GM03348 (cell line): ENCODE measurements around the gene ZBTB16.

Source experiments
- DNase-seq: peaks from one replicate; pipeline ENCODE4 v3.0.0; 2012; ENCODE audit warnings: low spot score

The ZBTB16 gene

DNA sequence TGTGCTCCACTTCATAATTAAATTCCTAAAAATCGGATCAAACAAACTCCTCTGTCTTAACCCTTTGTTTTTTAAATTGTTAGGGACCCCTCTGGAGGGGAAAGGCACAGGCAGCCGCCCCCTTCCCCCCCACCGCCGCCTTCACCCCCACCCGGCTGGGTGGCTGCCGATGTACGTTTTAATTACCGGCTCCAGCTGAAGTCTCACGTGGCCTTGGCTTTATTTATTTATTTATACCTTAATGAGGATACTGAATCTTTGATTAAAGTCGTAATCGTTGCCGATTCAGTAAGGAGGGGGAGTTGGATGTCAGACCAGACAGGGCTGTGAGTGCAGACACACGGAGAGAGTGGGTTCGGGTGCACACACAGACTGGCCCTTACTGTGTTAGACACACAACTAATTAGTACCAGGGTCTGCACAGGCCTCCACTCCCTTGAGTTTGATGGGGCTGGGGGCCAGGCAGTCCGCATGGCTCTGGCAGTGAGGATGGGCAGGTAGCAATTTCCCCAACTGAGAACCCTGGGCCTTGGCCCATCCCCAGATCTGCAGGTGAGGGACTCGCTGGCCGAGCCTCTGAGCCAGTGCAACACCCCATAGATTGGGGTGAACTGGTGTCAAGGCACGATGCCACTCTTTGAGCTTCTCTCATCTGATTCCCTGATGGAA, 185.3 kb downstream of the ZBTB16 start:
- DNase-seq, result no peak

DNA sequence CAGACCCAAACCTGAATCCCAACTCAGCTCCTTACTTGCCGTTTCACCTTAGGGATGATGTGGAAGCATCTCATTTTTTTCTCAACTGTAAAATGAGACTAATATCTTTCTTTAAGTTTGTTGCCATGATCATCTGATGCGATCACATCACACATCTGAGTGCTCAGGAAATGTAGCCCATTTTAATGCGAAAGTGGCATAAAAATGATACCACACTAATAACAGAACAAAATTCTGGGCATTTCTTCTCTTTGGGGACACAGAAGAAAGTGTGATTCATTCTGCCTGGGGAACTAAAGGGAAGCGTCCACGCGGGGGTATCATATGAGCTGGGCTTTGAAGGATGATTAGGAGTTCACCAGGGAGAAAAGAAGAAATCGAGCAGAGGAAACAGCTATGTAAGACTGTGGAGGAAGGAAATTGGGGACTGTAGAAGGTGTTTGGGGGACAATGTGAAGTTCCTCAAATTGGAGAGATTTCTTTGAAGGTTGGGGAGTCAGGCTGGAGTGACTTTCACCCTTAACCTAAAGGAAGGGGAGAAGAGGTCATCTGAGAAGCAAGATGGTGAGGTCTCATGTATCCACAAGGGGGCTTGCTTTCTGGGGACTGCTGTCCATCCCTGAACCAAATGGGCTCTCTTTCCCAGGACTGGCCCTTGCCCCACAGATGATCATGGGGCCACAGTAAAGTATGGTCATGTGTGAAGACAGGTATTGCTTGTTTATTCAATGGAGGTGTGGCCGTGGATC, 187.0 kb downstream of the ZBTB16 start:
- no peak for DNase-seq

DNA sequence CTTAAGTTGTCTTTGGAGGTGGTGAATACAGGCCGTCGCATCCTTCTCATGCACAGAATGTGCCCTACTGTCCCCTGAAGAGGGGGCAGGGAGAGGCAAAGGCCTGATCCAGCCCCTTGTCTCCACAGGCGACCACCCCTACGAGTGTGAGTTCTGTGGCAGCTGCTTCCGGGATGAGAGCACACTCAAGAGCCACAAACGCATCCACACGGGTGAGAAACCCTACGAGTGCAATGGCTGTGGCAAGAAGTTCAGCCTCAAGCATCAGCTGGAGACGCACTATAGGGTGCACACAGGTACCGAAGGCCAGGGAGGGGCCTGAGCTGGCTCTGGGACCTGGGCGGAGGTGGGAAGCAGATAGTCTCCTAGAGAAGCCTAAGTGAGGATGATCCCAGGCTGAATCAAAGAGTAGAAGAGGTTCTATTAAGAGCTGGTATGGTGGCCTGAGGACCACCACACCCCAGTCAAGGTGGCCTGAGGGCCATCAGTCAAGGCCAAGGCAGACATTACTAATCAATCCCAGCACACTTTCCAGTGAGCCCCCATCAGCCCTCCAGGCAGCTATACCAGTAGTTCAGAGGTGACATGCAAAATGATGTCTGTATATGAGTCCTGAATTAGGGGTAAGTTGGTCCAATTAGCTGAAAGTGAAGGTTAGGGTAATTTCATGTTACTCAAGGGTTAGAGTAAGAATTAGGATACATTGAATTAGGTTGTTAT, 187.7 kb downstream of the ZBTB16 start:
- no peak for DNase-seq

DNA sequence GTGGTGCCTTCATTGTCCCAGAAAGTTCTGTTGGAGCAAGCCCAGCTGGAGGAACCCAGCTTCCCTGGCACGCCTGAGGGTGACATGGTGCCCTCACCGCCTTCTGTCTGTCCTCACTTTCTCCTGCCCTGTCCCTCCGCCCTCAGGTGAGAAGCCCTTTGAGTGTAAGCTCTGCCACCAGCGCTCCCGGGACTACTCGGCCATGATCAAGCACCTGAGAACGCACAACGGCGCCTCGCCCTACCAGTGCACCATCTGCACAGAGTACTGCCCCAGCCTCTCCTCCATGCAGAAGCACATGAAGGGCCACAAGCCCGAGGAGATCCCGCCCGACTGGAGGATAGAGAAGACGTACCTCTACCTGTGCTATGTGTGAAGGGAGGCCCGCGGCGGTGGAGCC, 190.7 kb downstream of the ZBTB16 start:
- DNase-seq, result no peak

DNA sequence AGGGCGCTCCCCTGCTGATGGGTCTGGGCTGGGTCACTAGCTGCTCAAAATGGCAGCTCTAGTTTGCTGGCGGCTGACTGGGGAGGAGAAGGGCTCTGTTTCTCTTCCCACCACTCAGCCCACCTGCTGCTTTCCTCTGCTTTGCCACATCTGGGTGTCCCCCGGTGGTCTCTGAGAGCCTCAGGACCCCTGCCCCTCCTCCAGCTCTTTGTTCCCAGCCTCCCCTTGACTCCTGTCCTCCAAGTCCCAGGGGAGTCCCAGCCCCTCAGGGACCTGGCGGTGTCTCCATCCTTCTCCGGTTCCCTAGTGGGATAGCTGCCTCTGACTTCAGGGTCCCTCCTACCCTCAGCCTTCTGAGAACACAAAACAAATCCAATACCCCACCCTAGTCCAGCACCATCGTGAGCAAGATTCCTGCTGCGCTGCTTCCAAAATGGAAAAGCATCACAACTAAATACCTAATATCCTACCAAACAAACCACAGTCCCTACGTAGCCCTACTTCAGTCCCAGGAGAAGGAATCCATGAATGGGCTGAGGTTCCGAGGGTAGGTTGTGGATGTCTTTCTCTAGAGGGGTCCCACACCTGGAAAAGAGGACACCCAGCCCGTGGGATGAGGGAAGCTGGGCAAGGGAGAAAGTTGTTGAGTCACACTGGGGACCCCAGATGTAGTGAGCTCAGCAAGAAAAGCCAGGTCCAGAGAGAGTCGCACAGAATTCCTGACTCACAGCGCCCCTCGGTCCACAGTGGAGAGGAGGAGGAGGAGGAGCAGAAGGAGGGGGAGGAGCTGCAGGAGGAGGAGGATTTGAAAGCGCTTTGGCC, 191.7 kb downstream of the ZBTB16 start:
- DNase-seq, result no peak

DNA sequence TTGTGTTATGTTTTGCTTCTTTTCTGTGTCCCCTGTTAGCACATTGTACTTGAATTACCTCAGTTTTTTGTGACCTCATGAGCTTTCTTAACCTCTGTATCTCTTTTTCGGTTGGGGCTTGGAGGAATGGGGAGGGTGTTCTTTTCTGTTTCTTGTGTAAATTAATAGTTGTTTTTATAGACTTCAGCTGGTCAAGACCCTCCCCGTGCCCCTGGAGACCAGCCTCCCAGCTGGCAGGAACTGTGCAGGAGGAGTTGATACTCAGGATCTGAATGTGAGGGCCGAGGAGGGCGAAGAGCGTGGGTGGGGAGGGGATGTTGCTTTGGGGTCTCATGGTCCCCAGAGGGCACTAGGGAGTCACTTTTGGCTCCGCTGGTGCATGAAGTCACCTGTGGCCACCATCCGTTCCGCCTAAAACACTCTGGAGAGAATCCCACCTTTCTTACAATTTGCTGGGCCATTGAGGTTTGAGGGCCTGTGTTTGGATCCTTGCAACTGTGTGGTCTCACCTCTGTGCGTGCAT, 192.4 kb downstream of the ZBTB16 start:
- DNase-seq, result no peak

DNA sequence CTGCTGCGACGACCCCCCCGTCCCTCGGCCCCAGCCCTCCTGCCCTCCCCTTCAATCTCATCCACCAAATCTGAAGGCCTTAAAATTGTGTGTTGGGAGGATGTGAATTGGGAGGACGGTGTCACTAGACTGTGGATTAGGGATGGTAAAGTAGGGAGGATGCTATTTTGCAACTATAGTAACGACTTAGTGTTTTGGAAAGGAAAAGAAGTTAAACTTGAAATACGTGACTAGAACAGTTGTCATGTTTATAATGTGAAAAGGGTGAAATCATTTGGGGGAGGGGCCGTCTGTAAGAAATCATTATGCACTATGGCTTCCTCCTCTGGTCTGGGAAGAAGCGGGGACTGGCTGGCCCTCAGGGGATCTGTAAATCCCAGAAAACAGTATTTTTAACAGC, 193.3 kb downstream of the ZBTB16 start:
- DNase-seq, result no peak

DNA sequence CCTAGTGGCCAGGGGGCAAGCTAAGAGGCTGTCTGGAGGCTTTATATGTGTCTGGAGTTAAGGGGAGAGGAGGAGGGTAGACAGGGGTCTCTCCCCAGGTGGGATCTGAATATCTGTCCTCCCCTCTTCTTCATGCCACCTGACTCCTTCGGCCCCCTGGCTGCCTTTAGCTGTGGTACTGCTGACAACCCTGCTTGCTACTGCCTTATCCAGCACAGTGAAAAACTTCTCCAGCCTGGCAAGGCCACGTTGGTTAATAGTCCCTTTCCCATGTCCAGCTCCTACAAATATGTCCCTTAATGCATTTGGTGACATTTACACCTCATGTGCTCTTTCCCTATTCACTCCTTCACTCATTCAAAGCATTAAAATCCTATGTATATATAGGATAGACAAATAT, 194.3 kb downstream of the ZBTB16 start:
- no peak for DNase-seq

DNA sequence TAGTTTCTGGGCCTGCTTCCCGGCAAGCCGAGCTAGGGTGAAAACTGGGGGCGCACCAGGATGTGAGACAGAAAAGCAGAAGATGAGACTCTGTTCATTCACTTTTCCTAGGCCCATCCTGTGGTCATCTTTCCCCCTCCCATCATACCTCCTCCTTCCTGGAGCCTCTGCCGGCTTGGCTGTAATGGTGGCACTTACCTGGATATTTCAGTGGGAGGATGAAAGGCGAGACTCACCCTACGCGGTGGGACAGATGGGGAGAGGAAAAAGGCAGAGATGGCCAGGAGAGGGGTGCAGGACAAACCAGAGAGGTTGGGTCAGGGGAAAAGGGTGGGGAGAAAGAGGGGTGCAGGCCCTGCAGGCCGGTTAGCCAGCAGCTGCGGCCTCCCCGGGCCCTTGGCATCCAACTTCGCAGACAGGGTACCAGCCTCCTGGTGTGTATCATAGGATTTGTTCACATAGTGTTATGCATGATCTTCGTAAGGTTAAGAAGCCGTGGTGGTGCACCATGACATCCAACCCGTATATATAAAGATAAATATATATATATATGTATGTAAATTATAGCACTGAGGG, 195.1 kb downstream of the ZBTB16 start:
- DNase-seq, result no peak

DNA sequence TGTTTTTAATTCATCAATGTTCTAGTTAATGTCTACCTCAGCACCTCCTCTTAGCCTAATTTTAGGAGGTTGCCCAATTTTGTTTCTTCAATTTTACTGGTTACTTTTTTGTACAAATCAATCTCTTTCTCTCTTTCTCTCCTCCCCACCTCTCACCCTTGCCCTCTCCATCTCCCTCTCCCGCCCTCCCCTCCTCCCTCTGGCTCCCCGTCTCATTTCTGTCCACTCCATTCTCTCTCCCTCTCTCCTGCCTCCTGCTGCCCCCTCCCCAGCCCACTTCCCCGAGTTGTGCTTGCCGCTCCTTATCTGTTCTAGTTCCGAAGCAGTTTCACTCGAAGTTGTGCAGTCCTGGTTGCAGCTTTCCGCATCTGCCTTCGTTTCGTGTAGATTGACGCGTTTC, 195.8 kb downstream of the ZBTB16 start:
- DNase-seq, result no peak

DNA sequence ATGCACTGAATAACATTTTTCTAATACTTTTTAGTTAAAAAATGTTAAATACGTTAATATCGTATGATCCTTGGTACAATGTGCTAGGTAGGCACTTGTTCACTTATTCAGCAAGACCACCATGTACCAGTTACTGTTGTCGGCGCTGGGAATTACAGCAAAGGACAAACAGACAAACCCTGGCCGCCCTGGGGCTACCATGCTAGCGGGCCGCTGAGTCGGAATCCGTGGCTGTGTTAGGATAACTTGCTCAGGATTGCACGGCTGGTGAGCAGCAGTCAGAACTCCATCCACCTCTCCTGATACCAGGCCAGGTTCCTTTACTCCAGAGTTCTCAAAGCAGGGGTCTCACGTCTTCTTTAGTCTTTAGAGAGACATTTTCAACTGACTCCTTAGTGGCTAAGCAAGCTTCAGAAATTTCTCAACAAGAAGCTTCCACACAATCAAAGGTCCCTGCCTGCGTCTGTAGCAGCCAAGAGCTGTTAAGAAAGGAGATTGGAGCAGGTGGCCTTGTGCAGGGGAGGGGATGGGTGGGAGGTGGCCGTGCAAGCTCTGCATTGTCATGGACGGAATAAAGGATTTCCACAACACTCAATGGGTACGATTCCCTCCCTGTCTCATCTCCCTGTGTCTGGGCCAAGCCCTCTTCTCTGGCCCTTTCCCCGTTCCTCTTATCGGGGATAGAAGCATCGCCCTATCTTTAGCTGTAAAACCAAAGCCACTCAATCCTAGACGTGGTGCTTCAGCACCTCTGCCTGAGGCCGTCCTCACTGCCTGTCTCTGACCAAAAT, 196.9 kb downstream of the ZBTB16 start:
- no peak for DNase-seq

DNA sequence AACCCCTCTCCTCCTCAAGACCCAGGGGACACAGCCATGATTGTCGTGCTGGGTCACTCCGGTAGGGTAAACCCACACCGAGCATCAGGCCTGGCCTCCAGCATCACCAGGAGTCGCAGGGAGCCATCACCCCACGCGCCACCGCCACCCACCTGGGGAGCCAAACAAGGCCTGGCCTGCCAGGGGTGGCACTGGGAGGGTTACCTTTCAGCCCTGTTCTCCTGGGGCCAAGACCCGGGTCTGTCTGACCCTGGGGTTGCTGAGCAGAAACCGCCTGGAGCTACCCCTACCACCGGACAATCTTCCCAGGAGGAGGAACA, 197.4 kb downstream of the ZBTB16 start:
- DNase-seq, result no peak

DNA sequence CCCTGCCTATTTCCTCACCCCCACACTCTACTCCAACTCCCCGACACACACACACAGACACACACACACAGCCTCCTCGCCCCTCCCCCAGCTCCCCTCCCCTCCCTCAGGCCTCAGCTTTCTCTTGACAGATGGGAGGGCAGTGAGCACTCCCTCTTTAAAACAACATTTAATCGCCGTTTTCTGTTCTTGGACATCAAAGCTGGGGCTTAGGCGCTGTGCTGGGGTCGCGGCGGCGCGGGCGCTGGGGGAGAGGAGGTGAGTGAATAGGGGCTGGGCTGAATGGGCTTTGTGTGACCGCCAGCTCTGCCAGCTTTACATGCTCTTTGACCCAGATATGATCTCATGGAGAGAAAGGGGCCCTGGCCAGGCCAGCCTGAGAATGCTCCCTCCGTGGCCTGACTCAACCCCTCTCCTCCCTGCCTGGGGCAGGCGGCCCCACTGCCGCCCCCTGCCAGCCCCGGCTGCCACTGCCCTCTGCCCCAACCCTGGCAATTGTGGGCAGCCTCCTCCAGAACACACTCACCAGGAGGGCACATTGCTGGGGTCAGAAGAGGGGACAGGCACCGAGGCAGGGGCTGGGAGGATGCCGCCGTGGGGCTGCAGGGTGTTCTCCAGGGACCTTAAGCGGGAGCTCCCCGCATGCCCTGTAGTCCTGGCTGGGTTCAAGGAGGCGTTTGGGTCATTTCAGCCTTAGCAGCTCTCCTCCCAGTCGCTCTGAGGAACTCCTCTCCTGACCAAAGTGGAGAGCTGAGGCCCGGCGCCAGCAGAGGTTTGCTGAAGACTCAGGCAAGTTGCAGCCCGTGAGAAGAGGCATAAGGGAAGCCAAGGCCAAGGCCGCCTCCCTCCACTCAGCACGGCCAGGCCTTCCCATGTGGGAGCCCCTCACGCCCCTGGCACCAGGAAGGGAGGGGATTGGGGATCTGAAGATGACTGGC, 198.4 kb downstream of the ZBTB16 start:
- DNase-seq, result no peak

DNA sequence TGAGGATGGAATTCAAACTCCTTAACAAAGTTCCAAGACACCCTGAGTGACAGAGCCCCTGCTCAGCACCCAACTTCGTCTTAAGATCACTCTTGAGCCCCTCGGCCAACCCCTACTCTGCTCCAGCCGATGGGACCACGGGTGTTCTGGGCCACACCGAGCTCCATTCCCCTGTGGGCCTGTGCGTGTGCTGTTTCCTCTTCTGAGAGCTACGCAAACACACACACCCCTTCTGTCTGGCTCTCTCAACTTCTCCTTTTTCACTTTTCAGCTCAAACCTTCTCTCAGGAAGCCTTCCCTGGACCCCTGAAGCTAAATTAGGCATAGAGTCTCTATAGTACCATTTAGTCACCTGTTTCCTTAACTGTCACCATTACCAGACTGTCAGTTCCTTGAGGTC, 199.2 kb downstream of the ZBTB16 start:
- no peak for DNase-seq

DNA sequence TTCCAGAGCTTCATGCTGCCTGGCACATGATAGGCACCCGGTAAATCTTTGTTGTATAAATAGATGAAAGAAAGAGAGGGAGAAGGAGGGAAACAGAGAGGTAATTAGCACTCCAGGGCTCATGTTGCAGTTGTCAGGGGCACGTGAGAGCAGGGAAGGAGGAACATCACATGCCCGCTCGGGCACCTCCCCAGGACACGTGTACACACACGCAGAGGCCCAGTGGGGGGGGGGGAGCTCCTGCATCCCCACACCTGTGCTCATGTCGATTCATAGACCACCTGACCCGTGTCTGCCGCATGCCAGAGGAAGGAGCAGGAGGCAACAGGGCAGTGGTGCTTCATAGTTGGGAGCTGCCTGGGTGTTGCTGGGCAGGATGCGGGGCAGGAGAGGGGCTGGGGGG, 199.6 kb downstream of the ZBTB16 start:
- DNase-seq, result no peak

DNA sequence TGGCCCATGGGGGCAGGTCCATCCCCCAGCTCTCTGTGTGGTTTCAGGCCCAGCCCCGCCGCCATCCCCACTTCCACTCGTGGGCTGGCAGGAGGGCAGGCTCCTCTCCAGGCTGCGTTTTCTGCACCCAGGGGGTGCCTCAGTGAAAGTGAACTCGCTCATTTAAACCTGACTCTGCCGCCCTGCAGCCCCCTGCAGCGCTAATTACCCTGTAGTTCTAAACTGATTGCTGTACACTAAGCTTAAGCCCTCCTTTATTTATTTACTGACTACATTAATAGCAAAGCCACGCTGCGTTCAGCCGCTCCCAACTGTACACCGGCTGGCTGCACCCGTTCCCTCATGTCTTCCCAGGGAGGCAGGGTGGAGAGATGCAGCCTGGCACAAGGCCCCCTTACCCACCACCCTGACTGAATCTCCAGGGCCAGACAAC, 200.1 kb downstream of the ZBTB16 start:
- DNase-seq, result no peak

DNA sequence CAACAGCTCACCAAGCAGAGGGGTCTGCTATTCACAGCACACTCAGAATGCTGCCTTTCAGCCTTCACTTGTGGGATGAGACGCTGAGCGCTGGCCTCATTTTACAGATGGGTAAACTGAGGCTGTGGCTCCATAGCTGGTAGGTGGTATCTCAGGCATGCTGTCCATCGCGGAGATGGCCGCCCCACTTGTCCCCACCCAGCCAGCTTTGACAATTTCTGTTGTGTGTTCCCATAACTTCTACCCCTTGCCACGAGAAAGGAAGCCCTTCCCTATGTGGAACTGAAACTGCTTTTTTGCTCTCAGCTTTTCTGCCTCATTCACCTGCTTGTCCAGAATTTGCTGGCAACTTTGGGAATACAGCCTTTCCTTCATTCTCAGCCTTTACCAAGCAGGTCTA, 200.6 kb downstream of the ZBTB16 start:
- no peak for DNase-seq

DNA sequence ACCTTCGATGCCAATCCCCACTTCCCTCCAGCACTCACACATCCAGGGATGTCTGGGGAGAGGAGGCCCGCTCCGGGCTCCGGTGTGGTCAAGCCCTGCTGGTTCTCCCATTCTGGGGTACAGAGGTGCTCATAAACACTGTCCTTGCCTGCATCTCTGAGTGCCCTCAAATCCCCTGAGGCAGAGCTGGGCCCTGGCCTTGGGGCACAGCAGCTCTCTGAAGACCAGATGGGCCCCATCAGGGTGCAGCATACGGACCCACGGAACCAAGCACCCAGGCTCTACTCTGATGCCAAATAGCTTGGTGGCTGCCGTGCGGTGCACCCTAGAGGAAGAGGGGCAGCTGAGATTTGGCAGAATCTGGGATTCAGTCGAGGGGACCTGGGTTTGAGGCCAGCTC, 201.0 kb downstream of the ZBTB16 start:
- DNase-seq, result no peak

DNA sequence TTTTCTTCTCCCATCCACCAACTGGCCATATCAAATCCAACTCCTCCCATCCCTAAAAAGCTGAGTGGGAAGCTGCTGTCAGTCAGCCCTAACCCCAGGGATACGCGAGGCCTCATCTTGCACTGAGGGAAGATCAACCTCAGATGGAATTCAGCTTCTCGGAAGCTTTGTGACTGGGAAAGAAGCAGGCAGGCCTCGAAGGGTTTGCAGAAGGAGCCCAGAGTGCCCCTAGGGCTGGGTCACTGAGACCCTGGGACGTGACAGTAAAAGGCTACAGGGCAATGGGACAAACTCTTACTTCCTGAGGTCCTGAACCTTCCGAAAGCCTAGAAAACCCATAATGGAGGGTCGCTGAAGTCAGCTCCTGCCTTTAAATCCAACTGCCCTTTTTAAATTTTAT, 202.3 kb downstream of the ZBTB16 start:
- DNase-seq, result no peak
